GM23248 (cell line): Measurements from ENCODE around the gene RPL13A. TPM values are rescaled to one million over a fixed set of nuclear protein-coding genes. Genes with fewer than 3 reads are reported as not detected.

ENCODE experiments used
- DNase-seq: peaks from one replicate; pipeline ENCODE4 v3.0.0-alpha.2; 2015
- H2AFZ ChIP-seq: fragments of 200-600 bp; sonication (generic); 2 replicates; pipeline ENCODE4 v1.6.1; 2016; ENCODE audit warnings: antibody characterized with exemption
- H3F3A ChIP-seq: fragments of 200-600 bp; sonication (generic); 2 replicates; pipeline ENCODE4 v1.6.1; 2016; ENCODE audit warnings: mild to moderate bottlenecking, antibody characterized with exemption, mixed run types; ENCODE audit not compliant: insufficient read depth
- H3K27ac ChIP-seq: fragments of 200-600 bp; sonication (generic); 2 replicates; pipeline ENCODE4 v1.5.1; 2016; ENCODE audit warnings: mild to moderate bottlenecking
- H3K27me3 ChIP-seq: fragments of 200-600 bp; sonication (generic); replicated peaks from 2 replicates; pipeline ENCODE4 v1.6.1; 2016; ENCODE audit warnings: mild to moderate bottlenecking; ENCODE audit not compliant: insufficient read depth
- H3K36me3 ChIP-seq: fragments of 200-600 bp; sonication (generic); 2 replicates; pipeline ENCODE4 v1.6.1; 2016; ENCODE audit warnings: low read depth, mild to moderate bottlenecking
- H3K4me1 ChIP-seq: fragments of 200-600 bp; sonication (generic); 2 replicates; pipeline ENCODE4 v1.6.1; 2016; ENCODE audit warnings: mild to moderate bottlenecking; ENCODE audit not compliant: insufficient read depth
- H3K4me2 ChIP-seq: fragments of 200-600 bp; sonication (generic); one replicate; pipeline ENCODE4 v1.6.1; 2016; ENCODE audit warnings: mild to moderate bottlenecking; ENCODE audit not compliant: unreplicated experiment
- H3K4me3 ChIP-seq: fragments of 200-600 bp; sonication (generic); 2 replicates; pipeline ENCODE4 v1.5.1; 2016; ENCODE audit warnings: mild to moderate bottlenecking
- H3K79me2 ChIP-seq: fragments of 200-600 bp; sonication (generic); 2 replicates; pipeline ENCODE4 v1.6.1; 2016; ENCODE audit warnings: mild to moderate bottlenecking; ENCODE audit not compliant: insufficient read depth
- H3K9ac ChIP-seq: fragments of 200-600 bp; sonication (generic); 2 replicates; pipeline ENCODE4 v1.6.1; 2016; ENCODE audit warnings: mild to moderate bottlenecking
- H3K9me2 ChIP-seq: fragments of 200-600 bp; sonication (generic); 2 replicates; pipeline ENCODE4 v1.6.1; 2016; ENCODE audit warnings: mixed run types, mild to moderate bottlenecking, moderate library complexity; ENCODE audit not compliant: insufficient read depth
- H3K9me3 ChIP-seq: fragments of 200-600 bp; sonication (generic); one replicate; pipeline ENCODE4 v1.6.1; 2017; ENCODE audit warnings: low read depth
- H4K20me1 ChIP-seq: fragments of 200-600 bp; sonication (generic); 2 replicates; pipeline ENCODE4 v1.6.0; 2016; ENCODE audit not compliant: insufficient read depth
- EZH2 ChIP-seq: fragments of 200-600 bp; sonication (generic); IDR thresholded peaks from 2 replicates; pipeline ENCODE4 v1.6.1; 2018; ENCODE audit warnings: antibody characterized with exemption, mild to moderate bottlenecking; ENCODE audit not compliant: insufficient read depth, poor library complexity, severe bottlenecking
- EZH2phosphoT487 ChIP-seq: fragments of 200-600 bp; sonication (generic); IDR thresholded peaks from 2 replicates; pipeline ENCODE4 v1.6.1; 2018; ENCODE audit warnings: antibody characterized with exemption, moderate library complexity, mild to moderate bottlenecking, low read depth; ENCODE audit not compliant: insufficient read depth
- WGBS, 2 experiments: methylation state at CpG; one replicate each; pipeline ENCODE4 v1.1.6; 2015 to 2017; ENCODE audit warnings: low lambda C conversion rate in 2 of 2, low coverage in 1 of 2; ENCODE audit errors: missing lambda C conversion rate in 2 of 2; 5-methylcytosine and 5-hydroxymethylcytosine counted together
- in situ Hi-C: fragments of 300-500 bp; cut with MboI; formaldehyde crosslinking; loops from 2 replicates; pipeline ENCODE4 v1.15.0; 2020
- polyA plus RNA-seq: library from polyadenylated mRNA; unstranded; fragments of >200 nt; fragmentation: Nextera tagmentation; extraction: Ambion mirVana; gene quantifications from 2 replicates; pipeline ENCODE4 v1.2.1, GENCODE V29; 2016
- total RNA-seq: library from RNA; depleted of rRNA; stranded (reverse); fragments of >200 nt; shearing (Covaris generic); gene quantifications from 2 replicates; pipeline ENCODE4 v1.2.3, GENCODE V29; 2014

RPL13A gene
- total and polyA plus RNA-seq, 2 experiments from 2014 or later = 893 to 2,272 TPM

DNA sequence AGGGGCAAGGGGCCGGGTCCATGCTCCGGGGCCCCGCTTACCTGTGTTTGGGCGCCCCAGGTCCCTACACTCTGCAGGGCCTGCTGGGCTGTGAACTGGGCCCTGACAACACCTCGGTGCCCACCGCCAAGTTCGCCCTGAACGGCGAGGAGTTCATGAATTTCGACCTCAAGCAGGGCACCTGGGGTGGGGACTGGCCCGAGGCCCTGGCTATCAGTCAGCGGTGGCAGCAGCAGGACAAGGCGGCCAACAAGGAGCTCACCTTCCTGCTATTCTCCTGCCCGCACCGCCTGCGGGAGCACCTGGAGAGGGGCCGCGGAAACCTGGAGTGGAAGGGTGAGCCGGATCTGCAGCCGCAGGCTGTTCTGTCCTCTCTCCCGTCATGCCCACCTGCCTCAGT lies 26.7 kb downstream of the RPL13A start:
- Histone ChIP-seq H3K4me2 (no peak overlapping the region), H3K79me2 (no peaks in the 10 kb centered on the region), H3K27me3 (no peaks in the 10 kb centered on the region), H3K9me3 (no peaks in the 10 kb centered on the region), H4K20me1 (no peaks in the 10 kb centered on the region), H2AFZ (no peak overlapping the region), H3K4me3 (no peak overlapping the region), H3K4me1 (peaks cover 8% of the 10 kb centered on the region), H3K9me2 (no peaks in the 10 kb centered on the region), H3K36me3 (no peaks in the 10 kb centered on the region), H3K27ac (no peak overlapping the region), H3K9ac (no peak overlapping the region), H3F3A (peaks cover 13% of the 10 kb centered on the region)
- in situ Hi-C loops = no loop called here
- 86 to 91% methylated on average over 15 to 20 of the region's 21 CpGs for WGBS, 2 experiments
- DNase-seq = no peak
- TF ChIP-seq EZH2phosphoT487 (no peak), EZH2 (no peak)

DNA sequence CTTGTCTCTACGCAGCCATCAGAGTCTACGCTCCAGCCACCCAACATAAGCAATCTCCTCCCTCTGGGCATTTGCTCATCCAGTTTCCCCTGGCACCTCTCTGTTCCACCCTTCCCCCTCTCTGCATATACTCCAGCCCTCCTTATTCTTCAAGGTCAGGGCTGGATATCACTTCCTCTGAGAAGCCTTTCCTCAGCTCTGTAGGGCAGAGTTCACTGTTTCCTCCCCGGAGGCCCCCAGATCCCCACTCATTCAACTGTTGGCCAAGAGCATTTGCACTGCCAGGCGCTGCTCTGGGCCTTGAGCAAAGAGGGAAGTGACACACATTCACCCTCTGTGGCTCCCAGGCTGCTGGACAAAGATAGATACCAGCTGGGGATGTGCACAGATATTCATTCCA lies 28.4 kb downstream of the RPL13A start:
- Histone ChIP-seq H3K79me2 (no peaks in the 10 kb centered on the region), H3K4me3 (no peak overlapping the region), H3K27me3 (no peaks in the 10 kb centered on the region), H3K4me1 (peaks cover 8% of the 10 kb centered on the region), H3K27ac (no peak overlapping the region), H2AFZ (no peak overlapping the region), H3K9me3 (no peaks in the 10 kb centered on the region), H3K36me3 (no peaks in the 10 kb centered on the region), H3K9me2 (no peaks in the 10 kb centered on the region), H4K20me1 (no peaks in the 10 kb centered on the region), H3K9ac (no peak overlapping the region), H3K4me2 (no peak overlapping the region), H3F3A (peaks cover 15% of the 10 kb centered on the region)
- in situ Hi-C loops = no loop called here
- no peak for DNase-seq
- no peak for TF ChIP-seq EZH2phosphoT487
- TF ChIP-seq EZH2 = no peak
- 77 to 85% methylated on average over 4 of the region's 4 CpGs for WGBS, 2 experiments

DNA sequence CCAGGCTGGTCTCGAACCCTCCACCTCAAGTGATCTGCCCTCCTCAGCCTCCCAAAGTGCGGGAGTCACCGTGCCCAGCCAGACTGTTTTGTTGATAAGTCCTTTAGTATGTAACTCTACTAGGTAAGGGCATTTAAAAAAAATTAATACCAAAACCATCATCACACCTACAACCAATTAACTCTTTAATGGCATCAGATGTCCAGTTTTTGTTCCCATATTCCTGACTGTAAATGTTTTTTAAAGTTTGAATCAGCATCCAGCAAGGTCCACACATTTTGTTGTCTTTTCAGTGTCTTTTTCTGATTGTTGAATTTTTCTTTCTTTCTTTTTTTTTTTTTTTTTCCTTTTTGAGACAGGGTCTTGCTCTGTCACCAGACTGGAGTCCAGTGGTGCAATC lies 30.6 kb downstream of the RPL13A start:
- Histone ChIP-seq H3K79me2 (no peaks in the 10 kb centered on the region), H3K4me2 (no peak overlapping the region), H3K27me3 (no peaks in the 10 kb centered on the region), H3K27ac (no peak overlapping the region), H3K9ac (no peak overlapping the region), H3K4me1 (no peaks in the 10 kb centered on the region), H2AFZ (no peak overlapping the region), H3K4me3 (no peak overlapping the region), H4K20me1 (no peaks in the 10 kb centered on the region), H3F3A (peaks cover 4% of the 10 kb centered on the region; the same call in 1 of the 2 replicates), H3K36me3 (no peaks in the 10 kb centered on the region), H3K9me3 (no peaks in the 10 kb centered on the region), H3K9me2 (no peaks in the 10 kb centered on the region)
- DNase-seq = no peak
- TF ChIP-seq EZH2 (no peak), EZH2phosphoT487 (no peak)
- 79 to 85% methylated on average over 3 of the region's 3 CpGs for WGBS, 2 experiments
- in situ Hi-C loops = no loop called here

DNA sequence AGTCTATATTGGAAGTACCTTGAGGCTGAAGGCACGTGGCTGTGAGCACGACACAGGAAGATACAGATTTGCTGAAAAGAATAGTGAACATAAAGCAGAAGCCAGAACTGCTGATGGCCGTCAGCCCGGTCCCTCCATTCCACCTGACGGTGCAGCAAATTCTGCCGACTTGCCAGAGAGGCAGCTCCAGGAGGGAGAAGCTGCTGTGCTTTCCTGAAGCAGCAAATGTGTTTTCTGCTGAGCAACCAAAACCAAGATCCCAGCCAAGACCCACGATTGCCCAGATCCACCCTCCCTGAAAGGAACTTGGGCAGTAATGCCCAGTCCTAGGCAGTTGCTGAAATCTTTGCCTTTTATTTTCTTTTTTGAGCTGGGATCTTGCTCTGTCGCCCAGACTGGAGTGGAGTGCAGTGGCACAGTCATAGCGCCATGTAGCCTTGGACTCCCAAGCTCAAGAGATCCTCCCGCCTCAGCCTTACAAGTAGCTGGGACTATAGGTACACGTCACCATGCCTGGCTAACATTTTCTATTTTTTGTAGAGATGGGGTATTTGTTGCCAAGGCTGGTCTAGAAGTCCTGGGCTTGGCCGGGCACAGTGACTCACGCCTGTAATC lies 33.4 kb downstream of the RPL13A start:
- no peaks in the 10 kb centered on the region for H3K27me3 ChIP-seq
- no peak overlapping the region for H3K9ac ChIP-seq
- H4K20me1 ChIP-seq = no peaks in the 10 kb centered on the region
- no peaks in the 10 kb centered on the region for H3K9me2 ChIP-seq
- WGBS, 2 experiments = 69 to 70% methylated on average over 13 of the region's 13 CpGs
- no peak overlapping the region for H2AFZ ChIP-seq
- no peak overlapping the region for H3K4me3 ChIP-seq
- TF ChIP-seq EZH2phosphoT487 (no peak), EZH2 (no peak)
- peaks cover 4% of the 10 kb centered on the region; the same call in 1 of the 2 replicates for H3F3A ChIP-seq
- no peak for DNase-seq
- no peaks in the 10 kb centered on the region for H3K9me3 ChIP-seq
- no peaks in the 10 kb centered on the region for H3K4me1 ChIP-seq
- in situ Hi-C loops = no loop called here
- H3K36me3 ChIP-seq = no peaks in the 10 kb centered on the region
- H3K79me2 ChIP-seq = no peaks in the 10 kb centered on the region
- H3K4me2 ChIP-seq = no peak overlapping the region
- H3K27ac ChIP-seq = no peak overlapping the region
